IPS-NIHi11 (cell line): ENCODE data around the gene HDAC4.
A peak's percentile ranks its signal among the peaks of the same experiment; 100 is the strongest.

ENCODE experiments used
- DNase-seq: peaks from one replicate; pipeline ENCODE4 v3.0.0; 2012; ENCODE audit warnings: mixed read lengths, low spot score

HDAC4 gene

GRCh38 chr2:239383759-239384156 is 17.1 kb downstream of the HDAC4 start:
- no peak for DNase-seq

- no peak for DNase-seq
Measured at GRCh38 chr2:239383036-239383758, 17.6 kb downstream of the HDAC4 start.

- no peak for DNase-seq
Measured at GRCh38 chr2:239382384-239382880, 18.4 kb downstream of the HDAC4 start.

GRCh38 chr2:239381709-239382134 is 19.1 kb downstream of the HDAC4 start:
- DNase-seq, result no peak

- DNase-seq, result peak; percentile 6
Measured at GRCh38 chr2:239380831-239381708, 19.8 kb downstream of the HDAC4 start.

- peak; percentile 64 for DNase-seq
Measured at GRCh38 chr2:239379641-239380170, 21.1 kb downstream of the HDAC4 start.

GRCh38 chr2:239378918-239379640 is 21.7 kb downstream of the HDAC4 start:
- no peak for DNase-seq

GRCh38 chr2:239378021-239378917 is 22.6 kb downstream of the HDAC4 start:
- DNase-seq, result no peak

GRCh38 chr2:239377591-239377990 is 23.2 kb downstream of the HDAC4 start:
- DNase-seq, result no peak

GRCh38 chr2:239376942-239377531 is 23.8 kb downstream of the HDAC4 start:
- DNase-seq, result no peak

- DNase-seq, result no peak
Measured at GRCh38 chr2:239376351-239376750, 24.5 kb downstream of the HDAC4 start.

- no peak for DNase-seq
Measured at GRCh38 chr2:239375278-239376061, 25.4 kb downstream of the HDAC4 start.

GRCh38 chr2:239374896-239375277 is 25.9 kb downstream of the HDAC4 start:
- DNase-seq, result no peak

GRCh38 chr2:239372835-239373234 is 28.0 kb downstream of the HDAC4 start:
- no peak for DNase-seq

- no peak for DNase-seq
Measured at GRCh38 chr2:239371726-239372686, 28.8 kb downstream of the HDAC4 start.

- DNase-seq, result no peak
Measured at GRCh38 chr2:239370876-239371725, 29.7 kb downstream of the HDAC4 start.

GRCh38 chr2:239370403-239370802 is 30.4 kb downstream of the HDAC4 start:
- DNase-seq, result no peak
